SIG-M5 (cell line): ENCODE data around the gene ZNF473.
"Not testable (repeated sequence)": the region's sequence is repeated elsewhere in the genome, so short reads cannot be mapped to it uniquely, and the experiment has no call there.

Source experiments
- DNase-seq: peaks from one replicate; lab custom pipeline; 2025; lab: John Stamatoyannopoulos, UW

Gene ZNF473

GRCh38 chr19:50099696-50100095 is 73.9 kb downstream of the ZNF473 start:
- DNase-seq = not testable (repeated sequence)

- DNase-seq = not testable (repeated sequence)
Observed at GRCh38 chr19:50100946-50101345, 75.1 kb downstream of the ZNF473 start.
